Upper lobe of right lung (tissue), 1 donor: ENCODE measurements around the gene NRP1. TPM values are rescaled to one million over a fixed set of nuclear protein-coding genes. Genes with fewer than 3 reads are reported as not detected.

Experiments used
- ATAC-seq: fragments of 200-7000 bp; cut with Tn5 transposase; one replicate; pipeline ENCODE4 v1.9.1; 2020; ENCODE audit warnings: mild to moderate bottlenecking, moderate library complexity
- DNase-seq: peaks from one replicate; pipeline ENCODE4 v3.0.0-alpha.2; 2020
- H3K27ac ChIP-seq: fragments of 200-600 bp; one replicate; pipeline ENCODE4 v1.8.0; 2022
- H3K27me3 ChIP-seq: fragments of 200-600 bp; one replicate; pipeline ENCODE4 v1.8.0; 2022; ENCODE audit warnings: mild to moderate bottlenecking
- H3K36me3 ChIP-seq: fragments of 200-600 bp; one replicate; pipeline ENCODE4 v1.8.0; 2022
- H3K4me1 ChIP-seq: fragments of 200-600 bp; one replicate; pipeline ENCODE4 v1.8.0; 2022
- H3K4me3 ChIP-seq: fragments of 200-600 bp; one replicate; pipeline ENCODE4 v1.8.0; 2022; ENCODE audit warnings: mild to moderate bottlenecking
- H3K9me3 ChIP-seq: fragments of 200-600 bp; one replicate; pipeline ENCODE4 v1.8.0; 2022
- intact Hi-C: fragments of 100-400 bp; cut with DNase I; formaldehyde crosslinking; loops from one replicate; pipeline ENCODE4 v1.11.0; 2022
- total RNA-seq: library from RNA; stranded (reverse); fragmentation: NEBNext Ultra II Directional; extraction: Animal tissue kit (Norgen Biotek cat#: 25700); gene quantifications from one replicate; pipeline ENCODE4 v1.2.1, GENCODE V29; 2021
- TF ChIP-seq, protein P1 (sequence below): fragments of 200-600 bp; IDR thresholded peaks from one replicate; pipeline ENCODE4 v1.8.0; 2022; ENCODE audit warnings: antibody characterized with exemption
- donor health status: DM: no; HTN: yes; CAD: no; lungs with severe emphysema.

NRP1 gene
- total RNA-seq, 1 donor from 2014 or later: 139 TPM

- peak; percentile 97 for ATAC-seq
- peaks cover 27% of the 10 kb centered on the region for H3K4me1 ChIP-seq
- intact Hi-C loops: no loop called here
- H3K9me3 ChIP-seq: no peaks in the 10 kb centered on the region
- H3K27ac ChIP-seq: peak overlapping the region; percentile 84
- peak overlapping the region; percentile 29 for H3K4me3 ChIP-seq
- H3K36me3 ChIP-seq: peaks cover 20% of the 10 kb centered on the region
- TF ChIP-seq, protein P1, sequence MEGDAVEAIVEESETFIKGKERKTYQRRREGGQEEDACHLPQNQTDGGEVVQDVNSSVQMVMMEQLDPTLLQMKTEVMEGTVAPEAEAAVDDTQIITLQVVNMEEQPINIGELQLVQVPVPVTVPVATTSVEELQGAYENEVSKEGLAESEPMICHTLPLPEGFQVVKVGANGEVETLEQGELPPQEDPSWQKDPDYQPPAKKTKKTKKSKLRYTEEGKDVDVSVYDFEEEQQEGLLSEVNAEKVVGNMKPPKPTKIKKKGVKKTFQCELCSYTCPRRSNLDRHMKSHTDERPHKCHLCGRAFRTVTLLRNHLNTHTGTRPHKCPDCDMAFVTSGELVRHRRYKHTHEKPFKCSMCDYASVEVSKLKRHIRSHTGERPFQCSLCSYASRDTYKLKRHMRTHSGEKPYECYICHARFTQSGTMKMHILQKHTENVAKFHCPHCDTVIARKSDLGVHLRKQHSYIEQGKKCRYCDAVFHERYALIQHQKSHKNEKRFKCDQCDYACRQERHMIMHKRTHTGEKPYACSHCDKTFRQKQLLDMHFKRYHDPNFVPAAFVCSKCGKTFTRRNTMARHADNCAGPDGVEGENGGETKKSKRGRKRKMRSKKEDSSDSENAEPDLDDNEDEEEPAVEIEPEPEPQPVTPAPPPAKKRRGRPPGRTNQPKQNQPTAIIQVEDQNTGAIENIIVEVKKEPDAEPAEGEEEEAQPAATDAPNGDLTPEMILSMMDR: peak; percentile 16
- H3K27me3 ChIP-seq: no peaks in the 10 kb centered on the region
- DNase-seq: peak; percentile 91
These were observed 61.0 kb downstream of the NRP1 start for GRCh38 chr10:33273295-33274002.

GRCh38 chr10:33272635-33273034 lies 61.8 kb downstream of the NRP1 start:
- no peaks in the 10 kb centered on the region for H3K9me3 ChIP-seq
- H3K4me3 ChIP-seq: no peak overlapping the region
- H3K27me3 ChIP-seq: no peaks in the 10 kb centered on the region
- DNase-seq: no peak
- ATAC-seq: no peak
- peak overlapping the region; percentile 84 for H3K27ac ChIP-seq
- TF ChIP-seq, protein P1: no peak
- intact Hi-C loops: no loop called here
- H3K4me1 ChIP-seq: peaks cover 27% of the 10 kb centered on the region
- peaks cover 21% of the 10 kb centered on the region for H3K36me3 ChIP-seq

DNA sequence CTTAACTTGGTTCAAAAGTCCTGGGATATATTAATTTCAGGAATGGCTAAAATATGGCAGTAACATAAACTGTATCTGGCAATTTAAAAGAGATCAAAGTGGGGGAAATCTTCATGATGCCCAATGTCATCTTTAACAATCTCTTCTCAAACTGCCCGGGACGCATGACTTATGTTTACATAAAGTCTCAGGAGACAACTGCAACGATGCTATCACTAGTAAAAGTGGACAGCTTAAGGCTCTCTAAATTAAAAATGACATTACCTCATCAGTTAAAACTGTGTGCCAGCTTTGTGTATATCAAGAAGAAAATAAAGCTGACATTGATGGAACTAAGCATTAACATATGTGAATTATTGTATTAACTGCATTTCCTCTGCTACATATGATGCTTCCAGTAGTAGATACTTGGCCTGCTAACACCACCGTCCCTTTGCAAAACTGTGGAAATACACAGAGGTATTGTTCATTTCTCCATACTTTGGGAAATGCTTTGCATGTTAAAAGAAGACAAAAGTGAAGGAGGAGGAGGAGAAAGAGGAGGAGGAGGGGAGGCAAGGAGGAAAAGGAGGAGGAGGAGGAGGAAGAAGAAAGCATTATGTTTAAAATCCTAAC lies 62.4 kb downstream of the NRP1 start:
- DNase-seq (no peak), ATAC-seq (no peak)
- Histone ChIP-seq H3K27me3 (no peaks in the 10 kb centered on the region), H3K4me1 (peaks cover 23% of the 10 kb centered on the region), H3K36me3 (peaks cover 21% of the 10 kb centered on the region), H3K4me3 (no peak overlapping the region), H3K9me3 (no peaks in the 10 kb centered on the region), H3K27ac (peak overlapping the region; percentile 84)
- intact Hi-C loops: no loop called here
- TF ChIP-seq, protein P1: no peak

DNA sequence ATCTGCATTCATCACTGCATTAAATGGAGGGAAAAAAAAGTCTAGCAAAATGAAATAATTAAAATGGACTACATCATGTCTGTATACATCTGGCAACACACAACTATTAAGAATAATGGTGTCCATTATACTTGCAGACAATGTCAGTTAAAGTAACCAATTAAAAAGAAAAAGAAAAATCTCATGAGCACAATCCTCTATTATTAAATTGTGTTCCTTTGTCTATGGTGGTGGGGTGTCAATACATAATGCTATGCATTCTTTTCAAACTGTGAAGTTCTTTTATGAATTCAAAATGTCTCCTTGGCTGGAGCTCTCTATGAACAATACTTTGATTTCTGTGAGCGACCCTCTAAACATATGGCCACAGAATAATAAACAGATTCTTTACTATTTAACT lies 63.5 kb downstream of the NRP1 start:
- Histone ChIP-seq H3K36me3 (peaks cover 21% of the 10 kb centered on the region), H3K9me3 (no peaks in the 10 kb centered on the region), H3K4me1 (peaks cover 23% of the 10 kb centered on the region), H3K27me3 (no peaks in the 10 kb centered on the region), H3K4me3 (no peak overlapping the region), H3K27ac (no peak overlapping the region)
- TF ChIP-seq, protein P1: no peak
- DNase-seq (no peak), ATAC-seq (no peak)
- intact Hi-C loops: no loop called here

DNA sequence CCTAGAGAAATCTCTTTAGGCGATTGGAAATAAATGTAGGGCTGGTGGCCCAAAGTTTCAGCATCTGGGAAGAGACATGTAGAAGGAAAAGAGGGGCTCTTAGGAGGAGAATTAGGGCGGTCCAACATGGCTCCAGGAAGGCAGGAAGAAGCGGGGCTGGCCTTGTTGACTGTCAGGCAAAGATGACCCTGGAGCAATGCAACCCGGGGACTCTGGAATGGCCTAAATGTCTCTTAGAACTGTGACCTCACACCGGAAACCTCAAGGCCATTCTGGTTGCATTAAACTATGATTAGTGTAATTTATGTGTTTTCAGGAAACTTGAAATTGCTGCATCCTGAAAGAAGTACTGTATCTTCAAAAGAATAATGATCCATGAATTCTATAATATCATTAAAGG lies 66.8 kb downstream of the NRP1 start:
- no peak overlapping the region for H3K27ac ChIP-seq
- TF ChIP-seq, protein P1: no peak
- H3K4me3 ChIP-seq: no peak overlapping the region
- peaks cover 13% of the 10 kb centered on the region for H3K4me1 ChIP-seq
- ATAC-seq (no peak), DNase-seq (no peak)
- intact Hi-C loops: no loop called here
- no peaks in the 10 kb centered on the region for H3K27me3 ChIP-seq
- H3K36me3 ChIP-seq: peaks cover 32% of the 10 kb centered on the region
- no peaks in the 10 kb centered on the region for H3K9me3 ChIP-seq
